Right lobe of liver (tissue), 4 donors: ENCODE data around the gene CD300LB.

Experiments
- POLR2A ChIP-seq: fragments of 450-650 bp; IDR thresholded peaks from one replicate; pipeline ENCODE4 v1.6.1; 2017; ENCODE audit warnings: antibody characterized with exemption, mild to moderate bottlenecking
- TF ChIP-seq, protein P1 (sequence below), 4 donors: fragments of 200-600 bp in 3 of 4; fragments of 450-650 bp in 1 of 4; IDR thresholded peaks; one replicate each; pipeline versions ENCODE4 v1.5.1 to v1.8.0; 2016 to 2022; ENCODE audit warnings: antibody characterized with exemption in 4 of 4, mild to moderate bottlenecking in 2 of 4
- donor health status: DM: no; HTN: no; CAD: no.
- donor health status: DM: no; HTN: no; CAD: no.
- donor health status: DM: no; HTN: yes; CAD: no.

DNA sequence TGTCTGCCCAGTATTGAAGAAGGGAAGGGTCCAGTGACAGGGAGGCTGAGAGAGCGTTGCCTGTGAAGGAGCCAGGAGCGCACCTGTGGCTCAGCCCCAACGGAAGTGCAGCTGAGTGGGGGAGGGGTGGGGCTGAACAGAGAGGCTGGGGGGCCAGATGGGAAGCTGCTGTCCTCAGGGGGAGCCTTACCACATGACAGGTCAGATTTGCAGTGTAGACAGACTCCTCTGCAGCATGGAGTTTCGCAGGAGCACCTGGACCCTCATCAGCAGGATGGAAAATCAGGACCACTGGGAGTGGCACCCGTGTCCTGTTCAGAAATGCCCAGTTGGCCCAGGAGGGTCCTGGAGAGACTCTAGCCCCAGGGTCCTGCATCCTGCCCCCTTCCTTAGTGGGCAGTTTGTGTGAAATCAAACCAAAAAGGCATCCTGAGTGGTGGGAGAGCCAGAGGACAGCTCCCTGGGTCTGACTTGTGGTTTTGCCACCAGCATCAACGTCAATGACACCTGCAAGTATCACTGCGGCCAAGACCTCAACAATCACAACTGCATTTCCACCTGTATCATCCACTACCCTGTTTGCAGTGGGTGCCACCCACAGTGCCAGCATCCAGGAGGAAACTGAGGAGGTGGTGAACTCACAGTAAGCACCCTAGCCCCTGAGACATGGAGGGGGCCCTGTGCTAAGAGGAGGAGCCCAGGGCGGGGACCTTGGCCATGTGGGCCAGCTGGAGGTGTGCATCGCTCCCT, 57.1 kb downstream of the CD300LB start:
- TF ChIP-seq, protein P1, sequence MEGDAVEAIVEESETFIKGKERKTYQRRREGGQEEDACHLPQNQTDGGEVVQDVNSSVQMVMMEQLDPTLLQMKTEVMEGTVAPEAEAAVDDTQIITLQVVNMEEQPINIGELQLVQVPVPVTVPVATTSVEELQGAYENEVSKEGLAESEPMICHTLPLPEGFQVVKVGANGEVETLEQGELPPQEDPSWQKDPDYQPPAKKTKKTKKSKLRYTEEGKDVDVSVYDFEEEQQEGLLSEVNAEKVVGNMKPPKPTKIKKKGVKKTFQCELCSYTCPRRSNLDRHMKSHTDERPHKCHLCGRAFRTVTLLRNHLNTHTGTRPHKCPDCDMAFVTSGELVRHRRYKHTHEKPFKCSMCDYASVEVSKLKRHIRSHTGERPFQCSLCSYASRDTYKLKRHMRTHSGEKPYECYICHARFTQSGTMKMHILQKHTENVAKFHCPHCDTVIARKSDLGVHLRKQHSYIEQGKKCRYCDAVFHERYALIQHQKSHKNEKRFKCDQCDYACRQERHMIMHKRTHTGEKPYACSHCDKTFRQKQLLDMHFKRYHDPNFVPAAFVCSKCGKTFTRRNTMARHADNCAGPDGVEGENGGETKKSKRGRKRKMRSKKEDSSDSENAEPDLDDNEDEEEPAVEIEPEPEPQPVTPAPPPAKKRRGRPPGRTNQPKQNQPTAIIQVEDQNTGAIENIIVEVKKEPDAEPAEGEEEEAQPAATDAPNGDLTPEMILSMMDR (IDR thresholded peaks at IDR 0.05) = no peak
- TF ChIP-seq POLR2A = no peak
